GM18951 (cell line): ENCODE results near the gene KY.

ENCODE experiments used
- POLR2A ChIP-seq: IDR thresholded peaks from 4 replicates; pipeline ENCODE4 v1.6.1; 2011; ENCODE audit warnings: mild to moderate bottlenecking; ENCODE audit not compliant: insufficient read length, insufficient read depth; ENCODE audit errors: extremely low read depth
- in situ Hi-C: fragments of 300-500 bp; cut with MboI; formaldehyde crosslinking; loops from one replicate; pipeline ENCODE4 v1.12.0; 2022; ENCODE audit warnings: low sequenced_read_pairs, mixed read lengths, inconsistent platforms; ENCODE audit not compliant: unreplicated experiment

Gene KY

DNA sequence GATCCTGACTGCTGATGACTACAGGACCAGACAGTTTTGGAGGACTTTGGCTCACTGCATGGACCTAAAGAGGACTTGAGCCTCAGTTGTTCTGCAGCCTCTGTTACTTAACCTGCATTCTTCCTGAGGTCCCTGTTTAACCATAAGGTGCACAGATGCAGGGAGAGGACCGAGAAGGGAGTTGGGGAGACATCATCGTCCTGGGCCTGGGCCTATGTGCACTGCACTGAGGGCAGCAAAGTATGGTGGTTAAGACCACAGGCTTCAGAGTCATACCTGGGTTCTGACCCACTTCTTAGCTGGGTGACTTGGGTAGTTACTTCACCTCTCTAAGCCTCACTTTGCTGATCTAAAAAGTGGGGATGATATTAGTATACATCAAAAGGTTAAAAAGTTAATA lies 21.9 kb downstream of the KY start:
- TF ChIP-seq POLR2A, result no peak
- in situ Hi-C loops, result no loop called here

DNA sequence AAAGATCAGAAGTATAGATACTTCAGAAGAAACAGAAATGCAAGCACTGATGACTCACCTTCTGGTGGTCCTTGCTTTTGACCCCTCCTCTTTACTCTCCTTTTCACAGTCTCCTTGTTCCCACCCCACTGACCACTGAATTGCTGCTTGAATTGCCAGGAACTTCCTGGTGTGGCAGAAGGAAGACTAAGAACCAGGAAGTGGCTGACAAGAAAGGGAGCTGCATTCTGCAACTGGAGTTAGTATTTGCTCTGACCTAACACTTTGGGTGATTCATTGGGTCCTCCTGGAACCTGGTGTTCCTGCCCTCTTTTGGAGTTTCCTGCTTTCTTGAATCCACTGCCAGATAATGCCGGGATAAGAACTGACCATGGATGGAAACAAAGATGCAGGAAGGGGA lies 23.0 kb downstream of the KY start:
- in situ Hi-C loops, result no loop called here

DNA sequence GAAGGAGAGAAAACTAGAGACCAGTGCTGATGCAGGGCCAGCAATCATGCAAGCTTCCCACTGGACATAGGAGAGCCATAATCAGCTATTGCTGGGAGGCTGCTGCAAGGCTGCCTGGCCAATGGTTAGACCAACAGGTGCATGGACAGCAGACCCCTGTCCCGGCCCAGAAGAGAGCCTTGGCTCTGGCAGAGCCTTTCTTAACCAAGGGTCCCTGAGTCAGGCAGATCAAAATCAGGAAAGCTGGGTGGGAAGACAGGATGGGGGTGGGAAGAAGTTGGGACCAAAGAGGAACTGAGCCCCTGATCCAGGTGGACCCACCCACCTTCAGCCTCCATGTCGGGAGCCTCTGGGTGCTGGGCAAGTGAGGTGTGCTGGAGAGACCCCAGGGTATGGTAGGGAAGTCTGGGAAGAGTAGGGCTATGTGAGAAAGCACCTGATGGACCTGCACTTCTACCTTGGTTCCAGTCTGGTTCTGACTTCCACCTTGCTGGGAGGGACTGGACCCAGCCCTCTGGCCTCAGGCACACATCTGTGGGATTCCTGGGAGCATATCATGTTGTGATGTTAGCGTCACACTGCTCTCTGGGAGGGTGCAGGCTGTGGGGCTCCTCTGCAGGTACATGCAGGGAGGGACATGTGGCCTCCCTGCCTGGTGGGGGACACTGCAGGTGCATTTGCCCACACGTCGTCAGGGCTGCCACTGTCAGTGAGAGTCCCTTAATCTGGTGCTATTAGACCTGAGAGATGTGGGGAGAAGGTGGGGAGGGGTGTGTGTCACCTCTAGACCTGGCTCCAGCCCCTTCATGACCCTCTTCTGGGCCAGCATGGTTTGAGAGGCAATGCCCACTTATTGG lies 24.7 kb downstream of the KY start:
- TF ChIP-seq POLR2A, result no peak
- in situ Hi-C loops, result no loop called here

More for the DNA sequence above, 23.0 kb downstream of the KY start:
- TF ChIP-seq POLR2A, result no peak

DNA sequence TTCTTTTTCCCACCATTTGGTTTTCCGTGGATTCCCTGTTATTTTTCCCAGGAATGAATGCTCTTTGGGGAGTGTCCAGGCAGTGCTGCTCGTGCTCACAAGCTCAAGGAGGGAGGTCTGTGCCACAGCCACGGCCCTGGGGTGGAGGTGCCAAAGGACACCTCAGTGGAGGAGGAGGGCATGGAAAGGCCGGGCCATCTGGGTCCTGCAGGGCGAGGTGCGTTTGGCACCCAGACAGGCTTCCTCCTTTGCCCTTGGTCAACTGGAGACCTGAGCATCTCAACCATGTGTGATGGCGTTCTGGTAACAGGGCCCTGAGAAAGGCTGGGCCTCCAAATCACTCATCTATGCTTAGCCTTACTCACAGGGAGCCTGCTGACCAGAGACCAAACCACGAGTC lies 25.4 kb downstream of the KY start:
- TF ChIP-seq POLR2A, result no peak

DNA sequence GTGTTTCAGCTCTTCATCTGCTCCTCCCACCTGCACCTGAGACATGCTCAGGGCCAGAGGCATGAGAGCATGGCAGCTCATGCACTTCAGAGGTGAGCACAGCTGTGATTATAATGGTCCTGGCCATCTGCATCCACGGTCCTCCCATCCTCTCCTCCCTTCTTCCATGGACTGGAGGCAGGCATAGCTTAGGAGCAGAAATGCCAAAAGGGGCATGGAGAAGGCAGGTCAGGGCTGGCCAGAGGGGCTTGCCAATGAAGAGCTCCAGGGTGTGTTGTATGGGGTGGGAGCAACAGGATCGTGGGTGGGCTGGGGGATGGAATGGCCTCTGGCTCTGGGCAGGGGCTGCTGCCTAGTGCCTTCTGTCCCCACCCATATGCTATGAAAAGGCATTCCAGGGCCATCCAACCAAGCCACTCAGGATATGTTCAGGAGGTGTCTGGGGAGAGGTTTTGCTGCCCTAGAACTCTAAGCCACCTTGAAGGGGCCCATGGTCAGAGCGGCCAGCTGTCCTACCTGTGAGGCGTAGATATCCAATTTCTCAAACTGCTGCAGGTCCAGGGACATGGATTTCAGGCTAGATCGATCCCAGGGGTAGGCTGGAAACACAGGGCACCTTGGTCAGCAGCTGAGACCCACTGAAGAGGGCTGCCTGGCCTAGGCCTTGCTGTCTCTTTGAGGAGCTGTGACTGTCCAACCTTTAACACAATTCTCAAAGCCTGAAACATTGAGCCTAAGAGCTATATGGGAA lies 26.1 kb downstream of the KY start:
- in situ Hi-C loops, result loop anchor here (25.0 kb wide), 1 partner anchor 1263 kb away; no protein-coding TSS in a partner anchor
- TF ChIP-seq POLR2A, result no peak

More for the DNA sequence above, 25.4 kb downstream of the KY start:
- in situ Hi-C loops, result no loop called here

DNA sequence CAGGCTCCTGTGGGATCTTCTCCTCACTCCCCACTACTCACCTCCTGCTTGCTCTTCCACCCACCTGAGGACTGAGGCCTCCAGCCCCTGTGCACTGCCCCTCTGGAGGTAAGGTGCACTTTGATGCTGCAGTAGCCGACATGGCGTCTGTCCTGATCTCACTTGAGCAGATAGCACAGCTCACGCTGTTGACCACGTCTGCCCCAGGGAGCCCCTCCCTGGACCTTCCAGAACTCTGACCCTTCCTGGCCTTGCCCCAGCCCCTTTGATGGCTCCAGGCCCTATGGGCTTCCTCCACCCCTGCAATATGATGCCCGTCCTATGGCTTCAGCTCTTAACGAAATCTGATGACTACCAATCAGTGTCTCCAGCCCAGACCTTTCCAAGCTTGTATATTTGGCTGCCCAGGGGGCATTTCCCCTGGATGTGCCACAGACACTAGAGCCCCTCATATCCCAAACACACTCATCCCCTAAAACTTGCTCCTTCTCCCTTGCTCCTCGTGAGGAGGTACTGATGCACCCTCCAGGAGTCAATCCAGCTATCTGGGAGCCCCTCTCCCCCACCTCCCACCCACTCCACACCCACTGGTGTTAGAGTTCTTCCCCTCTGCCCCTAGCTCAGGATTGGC lies 27.1 kb downstream of the KY start:
- in situ Hi-C loops, result loop anchor here (25.0 kb wide), 1 partner anchor 1264 kb away; no protein-coding TSS in a partner anchor
- TF ChIP-seq POLR2A, result no peak

DNA sequence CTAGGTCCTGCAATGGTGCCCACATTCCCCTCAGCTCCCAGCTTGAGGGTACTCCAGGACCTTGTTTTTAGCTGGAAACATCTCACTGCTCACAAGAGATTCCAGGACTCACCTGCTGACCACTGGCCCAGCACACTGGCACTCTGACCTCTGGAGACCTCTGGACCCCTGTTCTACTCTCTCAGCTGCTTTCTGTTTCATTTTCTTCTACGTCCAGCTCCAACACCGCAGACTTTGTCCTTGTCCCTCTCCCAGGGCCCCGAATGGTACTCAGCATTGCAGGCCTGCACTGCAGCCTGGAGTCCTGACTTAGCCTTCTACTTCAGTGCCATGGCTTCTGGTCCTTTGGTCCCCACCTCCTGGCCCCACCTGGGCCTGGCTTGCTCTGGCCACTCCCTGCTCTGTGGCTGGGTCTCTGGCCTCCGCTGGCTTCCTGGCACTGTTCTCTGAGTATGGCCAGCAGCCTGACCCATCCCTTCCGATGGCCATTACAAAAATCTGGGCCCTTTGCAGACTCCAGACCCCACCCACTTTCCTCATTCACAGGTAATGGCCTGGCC lies 27.9 kb downstream of the KY start:
- in situ Hi-C loops, result loop anchor here (25.0 kb wide), 1 partner anchor 1264 kb away; no protein-coding TSS in a partner anchor
- TF ChIP-seq POLR2A, result no peak

DNA sequence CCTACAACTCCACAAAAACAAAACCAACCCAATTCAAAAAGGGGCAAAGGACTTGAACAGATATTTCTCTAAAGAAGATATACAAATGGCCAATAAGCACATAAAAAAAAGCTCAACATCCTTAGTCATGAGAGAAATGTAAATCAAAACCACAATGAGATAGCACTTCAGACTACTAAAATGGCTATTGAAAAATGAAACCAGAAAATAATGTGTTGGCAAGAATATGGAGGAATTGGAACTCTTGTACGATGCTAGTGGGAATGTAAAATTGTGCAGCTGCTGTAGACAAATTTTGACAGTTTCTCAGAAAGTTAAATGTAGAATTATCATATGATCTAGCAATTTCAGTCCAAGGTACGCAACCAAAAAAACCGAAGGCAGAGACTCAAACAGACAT lies 29.0 kb downstream of the KY start:
- TF ChIP-seq POLR2A, result no peak
- in situ Hi-C loops, result loop anchor here (25.0 kb wide), 1 partner anchor 1265 kb away; no protein-coding TSS in a partner anchor

DNA sequence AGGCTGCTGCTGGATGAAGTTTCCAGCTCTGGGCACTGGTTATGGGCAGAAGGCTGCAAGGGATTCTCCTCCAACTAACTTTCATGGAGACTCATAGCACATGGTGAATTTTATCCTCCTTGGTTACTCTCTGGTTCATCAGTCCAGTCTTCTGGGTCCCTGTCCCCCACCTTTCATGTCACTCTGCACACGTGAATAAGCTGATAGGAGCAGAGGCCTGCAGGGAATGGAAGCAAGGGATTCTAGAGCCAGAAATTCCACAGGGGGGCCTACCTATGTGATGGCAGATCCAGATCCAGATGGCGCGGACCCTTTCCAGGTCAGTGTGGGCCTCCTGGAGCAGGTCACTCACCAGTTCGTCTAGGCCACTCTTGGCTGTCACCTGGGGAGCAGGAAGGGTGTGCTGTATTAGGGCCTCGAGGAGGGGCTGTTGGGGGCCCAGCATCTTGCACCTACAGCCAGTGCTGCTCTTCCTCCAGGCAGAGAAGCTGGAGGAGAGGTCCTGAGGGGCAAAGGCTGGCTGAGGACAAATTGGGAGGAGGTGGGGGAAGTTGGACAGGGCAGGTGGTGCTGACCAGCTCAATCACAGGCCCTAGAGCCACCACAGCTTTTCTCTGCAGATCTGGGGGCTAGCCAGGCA lies 30.2 kb downstream of the KY start:
- in situ Hi-C loops, result loop anchor here (25.0 kb wide), 1 partner anchor 1267 kb away; no protein-coding TSS in a partner anchor

DNA sequence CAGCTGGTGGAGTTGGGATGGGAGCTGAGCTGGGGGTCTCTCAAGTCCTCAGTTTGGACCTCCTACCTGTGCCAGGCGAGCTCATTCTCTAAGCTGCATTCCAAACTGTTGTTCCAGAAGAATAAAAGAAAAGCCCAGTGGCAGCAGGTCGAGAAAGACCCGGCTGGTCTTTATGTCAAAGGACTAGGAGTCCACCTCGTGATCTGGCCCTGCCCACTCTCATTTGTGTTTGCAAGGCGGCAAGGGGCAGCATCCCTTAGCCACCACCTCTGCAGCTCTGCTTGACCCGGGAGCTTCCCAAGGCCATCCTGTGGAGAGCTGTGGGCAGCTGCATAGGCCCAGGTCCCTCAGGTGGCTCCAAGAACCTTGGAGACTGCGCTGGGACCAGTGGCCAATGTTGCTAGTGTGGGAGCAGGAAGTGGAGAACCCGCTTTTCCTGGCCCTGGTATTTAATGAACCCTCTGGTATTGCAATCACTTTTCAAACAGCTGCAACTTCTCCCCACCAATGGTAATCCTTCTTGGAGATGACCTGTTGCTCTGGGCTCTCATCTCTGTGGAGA lies 30.9 kb downstream of the KY start:
- TF ChIP-seq POLR2A, result no peak
- in situ Hi-C loops, result loop anchor here (25.0 kb wide), 1 partner anchor 1267 kb away; no protein-coding TSS in a partner anchor

More for the DNA sequence above, 30.2 kb downstream of the KY start:
- TF ChIP-seq POLR2A, result no peak

DNA sequence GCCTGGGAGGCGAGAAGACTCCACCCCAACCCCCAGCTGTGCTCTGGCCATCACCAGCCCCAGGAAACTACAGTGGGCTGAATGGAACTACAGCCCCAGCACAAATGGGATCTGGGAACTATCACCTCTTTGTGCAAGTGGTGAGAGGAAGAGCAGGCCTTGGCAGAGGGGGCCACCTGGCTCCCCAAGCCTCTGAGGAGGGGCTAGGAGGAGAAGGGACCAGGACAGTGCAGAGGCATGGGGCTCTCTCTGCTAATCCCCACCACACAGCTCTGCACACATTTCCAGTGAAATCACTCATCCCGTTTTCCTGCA lies 31.6 kb downstream of the KY start:
- in situ Hi-C loops, result loop anchor here (25.0 kb wide), 1 partner anchor 1268 kb away; no protein-coding TSS in a partner anchor
- no peak for TF ChIP-seq POLR2A
